Astrocyte of the hippocampus (primary cell): ENCODE results near the gene PDE4C.
A peak's percentile ranks its signal among the peaks of the same experiment; 100 is the strongest.

Source experiments
- DNase-seq: peaks from one replicate; pipeline ENCODE4 v3.0.0; 2011; ENCODE audit warnings: low read depth, low spot score

Gene PDE4C

GRCh38 chr19:18254546-18255503 lies 28.6 kb upstream of the PDE4C start:
- DNase-seq: no peak

- DNase-seq: no peak
Observed at GRCh38 chr19:18253716-18254115, 27.5 kb upstream of the PDE4C start.

GRCh38 chr19:18253130-18253529 lies 26.9 kb upstream of the PDE4C start:
- DNase-seq: no peak

DNA sequence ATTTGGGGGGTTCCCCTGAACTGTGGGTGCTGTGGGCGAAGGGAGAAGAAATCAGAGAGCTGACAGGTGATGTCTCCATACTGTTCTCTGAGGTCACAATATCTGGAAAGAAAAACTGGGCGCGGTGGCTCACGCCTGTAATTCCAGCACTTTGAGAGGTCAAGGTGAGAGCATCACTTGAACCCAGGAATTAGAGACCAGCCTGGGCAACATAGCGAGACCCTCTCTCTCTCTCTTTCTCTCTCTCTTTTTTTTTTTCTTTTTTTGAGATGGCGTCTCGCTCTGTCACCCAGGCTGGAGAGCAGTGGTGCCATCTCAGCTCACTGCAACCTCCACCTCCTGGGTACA lies 26.1 kb upstream of the PDE4C start:
- DNase-seq: no peak

GRCh38 chr19:18251587-18252369 lies 25.5 kb upstream of the PDE4C start:
- DNase-seq: peak; percentile 80

- DNase-seq: no peak
Observed at GRCh38 chr19:18249834-18250233, 23.6 kb upstream of the PDE4C start.

- no peak for DNase-seq
Observed at GRCh38 chr19:18245297-18245696, 19.1 kb upstream of the PDE4C start.

DNA sequence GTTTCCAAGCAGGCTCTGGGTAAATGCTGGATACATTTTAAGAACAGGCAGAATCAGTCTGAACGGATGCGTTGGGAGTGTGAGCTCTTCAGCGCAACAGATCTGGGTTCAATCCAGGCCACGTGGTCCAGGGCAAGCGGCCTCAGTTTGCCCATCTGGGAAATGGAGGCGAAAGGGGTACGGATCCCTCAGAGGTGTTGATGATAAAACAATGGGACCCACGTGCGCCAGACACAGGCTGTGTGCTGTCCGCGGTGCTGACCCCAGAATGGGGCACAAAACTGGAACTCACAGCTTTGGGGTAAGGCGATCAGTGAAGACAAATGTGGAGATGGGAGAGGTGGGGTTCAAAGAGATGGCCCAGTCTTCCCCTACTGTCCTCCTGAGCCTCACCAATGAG lies 13.1 kb upstream of the PDE4C start:
- DNase-seq: peak; percentile 29

DNA sequence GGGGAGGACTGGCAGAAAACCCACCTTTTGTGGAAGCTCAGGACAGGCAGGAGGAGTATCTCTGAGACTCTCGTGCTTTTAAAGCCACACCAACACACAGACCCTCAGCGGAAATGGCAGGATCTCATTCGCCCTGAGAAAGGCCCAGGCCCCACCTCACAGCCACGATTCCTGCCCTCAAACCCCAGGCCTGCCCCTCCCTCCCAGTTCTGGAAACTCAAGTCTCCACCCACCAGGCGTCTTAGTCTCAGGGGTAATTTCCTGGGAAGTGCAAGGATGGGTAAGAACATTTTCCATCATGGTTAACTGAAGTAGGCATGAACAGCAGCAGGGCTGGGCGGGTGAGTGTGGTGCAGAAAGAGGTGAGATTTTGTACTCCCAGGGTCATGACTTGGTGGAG lies 8.0 kb upstream of the PDE4C start:
- DNase-seq: no peak

- DNase-seq: peak; percentile 86
Observed at GRCh38 chr19:18233224-18233825, 7.1 kb upstream of the PDE4C start.

DNA sequence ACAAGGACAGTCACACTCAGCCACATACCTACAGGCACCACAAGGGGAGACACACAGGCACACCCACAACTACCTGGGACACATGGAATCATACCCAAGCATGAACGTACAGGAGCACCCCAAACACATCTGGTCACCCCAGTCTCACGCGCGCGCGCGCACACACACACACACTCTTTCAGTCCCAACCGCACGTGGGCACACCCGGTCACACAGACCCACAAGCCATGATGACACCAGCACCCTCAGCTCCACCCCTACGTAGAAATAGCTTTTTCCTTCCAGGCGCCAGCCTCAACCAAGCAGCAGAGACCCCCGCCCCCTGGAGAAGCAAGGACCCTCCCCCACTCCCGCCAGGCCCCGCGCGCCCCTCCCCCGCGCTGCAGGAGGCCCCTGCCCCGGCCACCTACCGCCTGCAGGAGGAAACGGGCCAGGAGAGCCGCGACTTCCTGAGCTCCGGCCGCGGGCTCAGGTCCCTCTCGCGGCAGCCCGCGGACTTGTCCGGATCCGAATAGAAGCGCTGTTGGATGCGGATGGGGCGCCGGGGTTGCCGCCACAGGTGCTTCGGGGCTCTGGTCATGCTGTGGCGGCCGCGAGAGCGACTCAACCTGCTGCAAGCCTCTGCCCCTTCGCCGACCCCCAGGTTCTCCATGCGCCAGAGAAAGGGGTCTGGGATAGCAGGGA lies 6.4 kb upstream of the PDE4C start:
- DNase-seq: no peak

GRCh38 chr19:18231775-18232174 lies 5.5 kb upstream of the PDE4C start:
- no peak for DNase-seq

DNA sequence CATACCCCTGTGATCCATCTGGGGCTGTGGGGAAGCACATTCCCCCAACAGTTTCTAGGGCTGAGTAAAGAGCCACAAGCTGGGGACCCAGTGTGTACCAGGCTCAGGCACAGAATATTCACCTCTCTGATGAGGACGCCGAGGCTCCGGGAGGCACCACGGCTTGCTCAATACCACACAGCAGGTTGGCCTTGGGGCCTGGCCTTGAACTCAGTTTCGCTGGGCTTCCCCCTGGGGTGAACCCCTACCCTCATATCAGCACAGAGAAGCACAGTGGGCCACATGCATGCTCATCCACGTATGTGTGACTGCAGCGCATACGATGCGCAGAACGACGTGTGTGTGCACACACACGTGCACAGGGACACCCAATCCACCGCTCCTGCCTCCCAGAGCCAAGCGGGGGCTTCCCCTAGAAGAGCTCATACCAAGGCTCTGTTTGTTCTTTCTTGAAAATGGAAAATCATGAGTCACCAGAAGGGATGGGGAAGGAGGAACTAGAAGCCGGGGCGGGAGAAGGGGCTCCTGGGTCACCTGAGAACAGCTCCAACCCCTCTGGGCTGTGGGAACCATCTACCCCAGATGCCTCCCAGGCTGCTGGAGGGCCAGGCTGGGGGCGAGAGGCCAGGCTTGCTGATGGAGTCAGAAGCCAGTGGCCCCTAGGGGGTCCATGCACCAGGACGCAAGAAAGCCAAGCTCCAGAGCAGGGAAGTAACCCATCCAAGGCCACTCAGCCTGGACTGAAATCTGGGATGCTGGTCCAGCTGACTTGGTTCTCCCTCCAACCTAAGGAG lies 4.9 kb upstream of the PDE4C start:
- no peak for DNase-seq

DNA sequence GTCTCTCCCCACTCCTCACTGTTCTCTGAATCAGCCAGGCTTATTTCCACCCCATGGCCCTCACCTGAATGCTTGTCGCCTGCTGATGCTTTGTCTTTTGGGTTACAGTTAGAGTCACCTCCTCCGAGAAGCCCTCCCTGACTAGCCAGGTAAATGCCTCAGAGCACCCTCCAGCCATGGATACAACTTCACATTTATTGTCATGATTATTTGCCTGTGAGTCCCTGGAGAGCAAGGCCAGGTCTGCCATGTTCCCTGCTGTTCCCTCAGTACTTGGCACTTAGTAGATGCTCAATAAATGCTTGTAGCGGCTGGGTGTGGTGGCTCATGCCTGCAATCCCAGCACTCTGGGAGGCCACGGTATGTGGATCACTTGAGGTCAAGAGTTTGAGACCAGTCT lies 3.7 kb upstream of the PDE4C start:
- no peak for DNase-seq

- DNase-seq: no peak
Observed at GRCh38 chr19:18229474-18229873, 3.2 kb upstream of the PDE4C start.

DNA sequence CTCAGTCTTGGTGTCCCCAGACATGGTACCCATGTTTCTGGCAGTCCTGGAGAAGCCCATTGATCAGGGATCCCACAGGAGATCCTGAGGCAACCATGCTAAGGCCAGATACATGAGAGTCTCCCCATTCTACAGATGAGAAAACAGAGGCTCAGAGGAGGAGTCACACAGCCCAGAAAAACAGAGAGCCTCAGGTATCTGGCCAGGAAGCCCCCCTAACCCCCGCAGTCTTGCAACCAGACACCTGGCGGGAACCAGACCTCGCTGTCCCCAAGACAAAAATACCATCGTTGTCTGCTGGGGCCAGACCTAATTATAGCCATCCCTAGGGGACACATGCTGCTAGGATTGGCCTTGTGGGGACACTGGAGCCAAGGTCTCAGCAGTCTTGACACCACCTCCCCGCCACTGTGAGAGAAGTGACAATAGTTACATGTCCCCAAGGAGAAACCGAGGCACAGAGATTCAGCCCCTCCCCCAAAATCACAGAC lies 1.6 kb upstream of the PDE4C start:
- no peak for DNase-seq

DNA sequence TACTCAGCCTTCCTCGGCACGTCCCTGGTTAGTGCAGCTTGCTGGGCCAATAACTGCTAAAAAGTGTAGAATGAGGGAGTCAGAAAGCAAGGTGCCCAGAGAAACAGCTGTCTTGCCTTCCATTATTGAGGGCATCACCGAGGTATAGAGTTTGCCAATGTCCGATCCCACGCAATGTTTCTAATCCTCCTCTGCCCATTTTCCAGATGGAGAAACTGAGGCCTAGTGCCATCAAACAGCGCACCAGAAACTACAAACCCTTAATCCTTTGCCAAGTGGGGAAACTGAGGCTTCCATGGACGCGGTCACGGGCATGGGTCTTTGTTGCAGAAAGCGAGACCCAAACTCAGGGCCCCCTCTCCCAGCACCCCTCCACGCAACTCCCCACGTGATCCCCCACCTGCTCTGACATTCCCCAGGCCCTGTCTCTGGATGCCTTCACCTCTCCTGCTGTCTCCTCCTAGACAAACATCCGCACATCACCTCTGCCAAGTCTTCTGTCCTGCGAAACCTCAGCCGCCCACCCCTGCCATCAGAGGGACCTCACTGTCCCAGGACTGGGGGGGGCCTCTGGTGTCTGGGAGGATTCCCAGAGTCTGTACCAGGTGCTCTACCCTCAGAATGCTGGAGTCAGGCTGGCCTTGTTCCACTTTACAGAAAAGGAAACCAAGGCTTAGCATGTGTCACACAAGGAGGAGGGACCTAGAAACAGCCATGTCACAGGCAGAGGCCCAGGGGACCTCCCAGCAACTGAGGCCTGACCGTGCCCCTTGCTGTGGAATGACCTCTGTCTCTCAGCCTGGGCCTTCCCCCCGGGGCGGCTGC lies 930 bp upstream of the PDE4C start:
- DNase-seq: no peak

DNA sequence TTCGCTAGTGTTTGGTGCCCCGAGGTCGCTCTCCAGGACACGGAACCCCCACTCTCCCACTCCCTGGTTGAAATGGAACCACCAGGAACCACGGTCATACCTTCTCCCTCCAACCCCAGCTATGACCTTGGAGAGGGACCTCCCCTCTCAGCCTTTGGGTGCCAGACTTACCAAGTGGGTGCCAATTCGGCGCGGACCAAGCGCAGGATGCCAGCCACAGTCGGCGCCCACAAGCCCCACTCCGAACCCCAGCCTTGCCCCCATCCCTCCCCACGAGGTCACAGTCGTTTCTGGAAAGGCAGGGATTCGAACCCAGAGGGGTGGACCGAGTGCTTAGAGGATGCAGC lies 910 bp downstream of the PDE4C start:
- DNase-seq: peak; percentile 15

DNA sequence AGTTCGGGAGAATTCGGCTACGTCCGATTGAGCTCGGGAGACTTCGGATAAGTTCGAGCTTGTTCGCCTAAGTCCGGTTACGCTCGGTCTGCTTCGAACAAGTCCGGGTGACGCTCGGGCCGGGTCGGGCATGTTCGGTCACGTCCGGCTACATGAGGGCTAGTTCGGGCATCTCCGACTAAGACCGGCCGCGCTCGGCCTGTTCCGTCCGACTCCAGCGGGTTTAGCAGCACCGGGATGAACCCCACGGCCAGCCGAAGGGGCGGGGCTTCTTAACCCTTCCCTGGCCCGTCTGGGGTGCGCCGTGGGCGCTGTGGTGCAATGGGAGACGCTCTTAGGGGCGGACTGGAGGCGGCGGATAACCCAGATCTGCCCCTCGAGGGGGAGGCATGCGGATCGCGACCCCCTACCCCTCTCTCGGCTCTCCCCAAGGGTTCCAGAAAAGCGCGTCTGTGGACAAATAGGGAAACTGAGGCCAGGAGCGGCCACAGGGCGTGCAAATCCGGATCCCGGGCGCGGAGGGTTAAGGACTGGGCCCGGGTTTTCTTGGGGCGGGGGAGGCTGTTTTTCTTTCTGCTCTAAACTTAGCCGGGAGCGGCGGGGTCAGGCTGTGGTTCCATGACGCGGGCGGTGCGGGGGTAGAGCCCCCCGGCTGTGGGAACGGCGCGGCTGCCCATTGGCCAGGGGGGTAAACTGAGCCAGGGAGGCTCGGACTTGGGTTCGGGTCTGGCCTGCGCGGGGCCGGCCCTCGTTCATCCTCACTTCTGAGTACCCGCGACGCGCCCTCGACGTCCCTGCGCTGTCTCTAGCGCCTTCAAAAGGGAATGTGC lies 1.5 kb downstream of the PDE4C start:
- DNase-seq: peak; percentile 99
